ENCODE measurements around the gene CDKL1.
"Not testable (repeated sequence)": the region's sequence is repeated elsewhere in the genome, so short reads cannot be mapped to it uniquely, and the experiment has no call there.

Gene CDKL1

GRCh38 chr14:50321009-50321660, 75.5 kb downstream of the CDKL1 start:
- no peak for FAIRE-seq

GRCh38 chr14:50320283-50320682, 76.4 kb downstream of the CDKL1 start:
- no peak for FAIRE-seq

GRCh38 chr14:50319721-50320120, 77.0 kb downstream of the CDKL1 start:
- no peak for FAIRE-seq

GRCh38 chr14:50319293-50319692, 77.4 kb downstream of the CDKL1 start:
- FAIRE-seq = no peak

- FAIRE-seq = no peak
Observed at GRCh38 chr14:50318031-50318626, 78.6 kb downstream of the CDKL1 start.

- FAIRE-seq = not testable (repeated sequence)
Observed at GRCh38 chr14:50314098-50314497, 82.6 kb downstream of the CDKL1 start.

GRCh38 chr14:50312734-50313054, 84.0 kb downstream of the CDKL1 start:
- no peak for FAIRE-seq

- FAIRE-seq = no peak
Observed at GRCh38 chr14:50311972-50312733, 84.5 kb downstream of the CDKL1 start, which contains the start of the genes DMAC2L and L2HGDH. Gene DMAC2L (plus strand): TSS chr14:50312324. CDS start chr14:50321488, 9,164 bp downstream. Gene L2HGDH (minus strand): TSS chr14:50312229. CDS start chr14:50312150, 79 bp downstream.

- no peak for FAIRE-seq
Observed at GRCh38 chr14:50311337-50311971, 85.2 kb downstream of the CDKL1 start.

- no peak for FAIRE-seq
Observed at GRCh38 chr14:50310445-50310844, 86.2 kb downstream of the CDKL1 start.

GRCh38 chr14:50308363-50308915, 88.2 kb downstream of the CDKL1 start:
- FAIRE-seq = no peak

- FAIRE-seq = no peak
Observed at GRCh38 chr14:50303744-50304471, 92.8 kb downstream of the CDKL1 start.

- FAIRE-seq = no peak
Observed at GRCh38 chr14:50301914-50302313, 94.8 kb downstream of the CDKL1 start.

- no peak for FAIRE-seq
Observed at GRCh38 chr14:50299585-50299984, 97.1 kb downstream of the CDKL1 start.

- no peak for FAIRE-seq
Observed at GRCh38 chr14:50290306-50290705, 106.4 kb downstream of the CDKL1 start.

- FAIRE-seq = no peak
Observed at GRCh38 chr14:50288146-50288545, 108.5 kb downstream of the CDKL1 start.

GRCh38 chr14:50285861-50286260, 110.8 kb downstream of the CDKL1 start:
- FAIRE-seq = no peak

All from colon (tissue), 2 donors.